Panc1 (cell line): ENCODE results near the gene CASP12. TPM values are rescaled to one million over a fixed set of nuclear protein-coding genes. Genes with fewer than 3 reads are reported as not detected.

Experiments
- ATAC-seq: fragments of 200-7000 bp; cut with Tn5 transposase; 2 replicates; pipeline ENCODE4 v1.9.1; 2020; ENCODE audit warnings: mild to moderate bottlenecking, moderate library complexity
- BruUV-seq: library from RNA; stranded (reverse); fragments of 400-500 nt; replicated peaks from 2 replicates; lab custom pipeline; 2021; lab: Mats Ljungman, UMichigan
- CTCF ChIA-PET: fragments of 300-600 bp; sonication (Branson Sonifier 250); formaldehyde crosslinking; loops from one replicate; lab custom pipeline; 2022; ENCODE audit warnings: antibody characterized with exemption; lab: Charles Lee
- POLR2A ChIA-PET: fragments of 300-600 bp; sonication (Branson Sonifier 250); formaldehyde crosslinking; loops from one replicate; lab custom pipeline; 2022; ENCODE audit warnings: antibody characterized with exemption; lab: Charles Lee
- DNase-seq: peaks from one replicate; pipeline ENCODE4 v3.0.0-alpha.2; 2010; ENCODE audit warnings: low read depth, low spot score
- H3K27ac ChIP-seq: 2 replicates; pipeline ENCODE4 v1.5.1; 2011; ENCODE audit warnings: mild to moderate bottlenecking, low read length, inconsistent platforms
- H3K27me3 ChIP-seq: fragments of 200-500 bp; sonication (Bioruptor generic); 2 replicates; pipeline ENCODE4 v1.6.0; 2014; ENCODE audit warnings: low read length, inconsistent platforms; ENCODE audit not compliant: control insufficient read depth, insufficient read depth
- H3K36me3 ChIP-seq: fragments of 200-500 bp; sonication (Bioruptor generic); 2 replicates; pipeline ENCODE4 v1.5.1; 2014; ENCODE audit warnings: inconsistent platforms, mild to moderate bottlenecking, low read length, moderate library complexity; ENCODE audit not compliant: control insufficient read depth, insufficient read depth
- H3K4me1 ChIP-seq: 2 replicates; pipeline ENCODE4 v1.5.1; 2011; ENCODE audit warnings: inconsistent platforms, mild to moderate bottlenecking, low read length, moderate library complexity; ENCODE audit not compliant: control insufficient read depth, insufficient read depth
- H3K4me3 ChIP-seq, 2 experiments: 2 replicates each; pipeline ENCODE4 v1.5.1; 2011 to 2012; ENCODE audit warnings: low read depth in 2 of 2, low read length in 2 of 2, mild to moderate bottlenecking in 2 of 2, inconsistent platforms in 1 of 2, moderate library complexity in 1 of 2
- H3K9me3 ChIP-seq: fragments of 200-500 bp; sonication (Bioruptor generic); 2 replicates; pipeline ENCODE4 v1.5.1; 2014; ENCODE audit warnings: low read depth, mild to moderate bottlenecking, inconsistent platforms, low read length, moderate library complexity; ENCODE audit not compliant: control insufficient read depth, insufficient read depth
- CTCF ChIP-seq: fragments of 450-650 bp; IDR thresholded peaks from 2 replicates; pipeline ENCODE4 v1.5.1; 2017; ENCODE audit warnings: mild to moderate bottlenecking
- POLR2AphosphoS5 ChIP-seq: IDR thresholded peaks from 2 replicates; pipeline ENCODE4 v1.6.1; 2012; ENCODE audit warnings: mild to moderate bottlenecking, low read depth, low read length, moderate library complexity
- REST ChIP-seq, 2 experiments: IDR thresholded peaks; 2 replicates each; pipeline ENCODE4 v1.6.1; 2011 to 2012; ENCODE audit warnings: low read depth in 2 of 2, control low read depth in 1 of 2, low read length in 1 of 2, mild to moderate bottlenecking in 1 of 2, moderate library complexity in 1 of 2; ENCODE audit not compliant: insufficient read depth in 1 of 2
- SIN3A ChIP-seq: IDR thresholded peaks from 2 replicates; pipeline ENCODE4 v1.6.1; 2012; ENCODE audit warnings: low read depth, mild to moderate bottlenecking, low read length, moderate library complexity, borderline replicate concordance; ENCODE audit not compliant: insufficient read depth
- TCF7L2 ChIP-seq: IDR thresholded peaks from 2 replicates; pipeline ENCODE4 v1.6.1; 2011; ENCODE audit warnings: mild to moderate bottlenecking, low read depth, low read length, inconsistent platforms
- in situ Hi-C: cut with HindIII; loops from 2 replicates; pipeline ENCODE4 v1.10.0; 2016; ENCODE audit warnings: low sequenced_read_pairs, low pct_unique_long_range_greater_than_20kb
- intact Hi-C: fragments of 100-400 bp; cut with micrococcal nuclease; formaldehyde crosslinking; loops from one replicate; pipeline ENCODE4 v1.10.0; 2022; ENCODE audit not compliant: unreplicated experiment
- total RNA-seq: library from RNA; stranded (reverse); gene quantifications from one replicate; pipeline ENCODE4 v1.2.1, GENCODE V29; 2021; ENCODE audit not compliant: unreplicated experiment

CASP12 gene
- total RNA-seq, 1 experiment from 2014 or later = not detected

GRCh38 chr11:104843150-104843836 is 55.0 kb downstream of the CASP12 start:
- Histone ChIP-seq H3K27me3 (no peaks in the 10 kb centered on the region), H3K4me1 (no peaks in the 10 kb centered on the region), H3K27ac (no peak overlapping the region), H3K36me3 (no peaks in the 10 kb centered on the region), H3K4me3 (no peak overlapping the region), H3K9me3 (no peaks in the 10 kb centered on the region)
- DNase-seq (no peak), ATAC-seq (no peak)
- intact Hi-C loops (no loop called here), in situ Hi-C loops (no loop called here)
- ChIA-PET CTCF (no interaction called here), POLR2A (no interaction called here)
- no peak for TF ChIP-seq SIN3A
- no peak for TF ChIP-seq TCF7L2
- no peak for TF ChIP-seq CTCF
- no peak for TF ChIP-seq POLR2AphosphoS5
- TF ChIP-seq REST (IDR thresholded peaks at IDR 0.05; ENCODE audit: insufficient read depth in 1 of 2, low read depth in 2 of 2, low read length in 1 of 2) = no peak
- no TSS peak for BruUV-seq

- in situ Hi-C loops (no loop called here), intact Hi-C loops (no loop called here)
- CTCF ChIA-PET = no interaction called here
These were observed 56.2 kb downstream of the CASP12 start for GRCh38 chr11:104841973-104842525.

More at GRCh38 chr11:104841973-104842525, 56.2 kb downstream of the CASP12 start:
- TF ChIP-seq CTCF = no peak
- no peak for TF ChIP-seq POLR2AphosphoS5
- no peak for TF ChIP-seq SIN3A
- no peak for TF ChIP-seq TCF7L2
- no peak for TF ChIP-seq REST (IDR thresholded peaks at IDR 0.05; ENCODE audit: insufficient read depth in 1 of 2, low read depth in 2 of 2, low read length in 1 of 2)
- Histone ChIP-seq H3K27ac (no peak overlapping the region), H3K9me3 (no peaks in the 10 kb centered on the region), H3K27me3 (no peaks in the 10 kb centered on the region), H3K4me1 (no peaks in the 10 kb centered on the region), H3K36me3 (no peaks in the 10 kb centered on the region), H3K4me3 (no peak overlapping the region)
- no TSS peak for BruUV-seq
- POLR2A ChIA-PET = no interaction called here
- DNase-seq = no peak
- no peak for ATAC-seq
